HG03439 (cell line): ENCODE measurements around the gene CEACAM3.
"Not testable (repeated sequence)": the region's sequence is repeated elsewhere in the genome, so short reads cannot be mapped to it uniquely, and the experiment has no call there.

Source experiments
- ATAC-seq: cut with Tn5 transposase; IDR thresholded peaks from one replicate; pipeline ENCODE4 v1.9.1; 2021; ENCODE audit warnings: mild to moderate bottlenecking, moderate library complexity; ENCODE audit not compliant: unreplicated experiment

The CEACAM3 gene

DNA sequence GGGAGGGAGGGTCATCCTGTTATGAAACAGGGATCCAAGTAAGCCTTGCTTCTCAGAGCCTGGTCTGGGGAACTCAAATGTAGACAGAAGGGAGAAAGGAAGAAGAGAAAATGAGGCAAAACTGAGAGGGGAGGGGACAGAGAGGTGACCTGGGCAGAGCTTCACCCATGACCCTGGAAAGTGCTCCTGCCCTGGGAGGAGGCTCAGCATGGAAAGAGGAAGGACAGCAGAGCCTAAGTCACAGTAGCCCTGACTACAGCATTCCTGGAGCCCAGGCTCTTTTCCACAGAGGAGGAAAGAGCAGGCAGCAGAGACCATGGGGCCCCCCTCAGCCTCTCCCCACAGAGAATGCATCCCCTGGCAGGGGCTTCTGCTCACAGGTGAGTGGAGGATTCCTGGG lies at the start of gene CEACAM3:
Gene CEACAM3 (plus strand): TSS at position 226 of the 400 bp plus-strand sequence. CDS start 91 bp downstream, at position 317.
- ATAC-seq = no peak

GRCh38 chr19:41746593-41747227 lies 49.7 kb upstream of the CEACAM3 start:
- no peak for ATAC-seq

- ATAC-seq = no peak
Observed at GRCh38 chr19:41748012-41748411, 48.4 kb upstream of the CEACAM3 start.

- ATAC-seq = not testable (repeated sequence)
Observed at GRCh38 chr19:41750248-41751134, 45.9 kb upstream of the CEACAM3 start.

GRCh38 chr19:41753159-41753558 lies 43.2 kb upstream of the CEACAM3 start:
- no peak for ATAC-seq

DNA sequence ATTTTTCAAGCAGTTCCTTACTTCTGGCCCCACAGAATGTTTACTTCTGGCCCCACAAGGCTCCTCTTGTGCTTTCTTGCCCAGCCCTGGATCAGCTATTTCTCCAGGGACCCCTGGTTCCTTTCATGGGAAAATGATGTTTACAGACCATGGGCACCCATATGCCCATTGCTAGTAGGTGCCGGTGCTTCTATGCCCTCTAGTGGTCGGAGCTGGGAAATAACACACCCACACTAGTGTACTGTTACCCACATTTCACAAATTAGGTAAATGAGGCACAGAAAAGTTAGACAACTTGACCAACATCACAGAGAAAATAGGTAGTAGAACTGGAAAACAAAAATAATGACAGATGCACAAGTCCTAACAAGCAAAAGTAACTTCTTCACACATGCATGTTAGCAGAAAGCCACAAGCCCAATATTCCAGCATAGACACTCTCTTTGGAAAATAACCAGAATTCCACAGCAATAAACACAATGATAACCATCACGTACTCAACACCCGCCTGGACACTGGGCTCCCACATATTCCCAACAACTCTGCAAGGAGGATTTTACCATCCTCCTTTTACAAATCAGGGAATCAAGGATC lies 42.4 kb upstream of the CEACAM3 start:
- ATAC-seq = no peak

GRCh38 chr19:41755328-41755913 lies 41.0 kb upstream of the CEACAM3 start, which contains the start of gene CEACAM6:
CEACAM6 (plus strand) TSS chr19:41755530; CDS start chr19:41755639, 109 bp downstream.
- no peak for ATAC-seq

- ATAC-seq = no peak
Observed at GRCh38 chr19:41758846-41759245, 37.5 kb upstream of the CEACAM3 start.

GRCh38 chr19:41767115-41767514 lies 29.3 kb upstream of the CEACAM3 start:
- ATAC-seq = no peak

- not testable (repeated sequence) for ATAC-seq
Observed at GRCh38 chr19:41768105-41768504, 28.3 kb upstream of the CEACAM3 start.

DNA sequence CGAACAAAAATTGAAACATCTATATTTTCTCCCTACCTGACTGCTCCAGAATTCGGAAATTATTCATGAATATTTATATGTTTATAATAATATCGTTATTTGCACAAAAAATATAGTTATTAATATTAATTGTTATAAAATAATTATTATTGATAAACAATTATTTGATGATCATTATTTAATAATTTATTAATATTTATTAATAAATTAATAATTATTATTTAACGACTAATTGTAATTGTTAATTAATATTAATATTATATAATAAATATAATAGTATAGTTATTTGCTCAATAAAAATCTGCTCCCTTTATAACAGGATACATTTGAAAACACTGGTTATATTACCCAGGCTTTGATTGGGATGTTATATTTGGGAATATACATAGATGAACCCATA lies 26.8 kb upstream of the CEACAM3 start:
- ATAC-seq = no peak

DNA sequence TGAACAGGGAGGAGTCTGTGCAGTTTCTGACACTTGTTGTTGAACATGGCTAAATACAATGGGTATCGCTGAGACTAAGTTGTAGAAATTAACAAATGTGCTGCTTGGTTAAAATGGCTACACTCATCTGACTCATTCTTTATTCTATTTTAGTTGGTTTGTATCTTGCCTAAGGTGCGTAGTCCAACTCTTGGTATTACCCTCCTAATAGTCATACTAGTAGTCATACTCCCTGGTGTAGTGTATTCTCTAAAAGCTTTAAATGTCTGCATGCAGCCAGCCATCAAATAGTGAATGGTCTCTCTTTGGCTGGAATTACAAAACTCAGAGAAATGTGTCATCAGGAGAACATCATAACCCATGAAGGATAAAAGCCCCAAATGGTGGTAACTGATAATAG lies 25.0 kb upstream of the CEACAM3 start:
- ATAC-seq = no peak

DNA sequence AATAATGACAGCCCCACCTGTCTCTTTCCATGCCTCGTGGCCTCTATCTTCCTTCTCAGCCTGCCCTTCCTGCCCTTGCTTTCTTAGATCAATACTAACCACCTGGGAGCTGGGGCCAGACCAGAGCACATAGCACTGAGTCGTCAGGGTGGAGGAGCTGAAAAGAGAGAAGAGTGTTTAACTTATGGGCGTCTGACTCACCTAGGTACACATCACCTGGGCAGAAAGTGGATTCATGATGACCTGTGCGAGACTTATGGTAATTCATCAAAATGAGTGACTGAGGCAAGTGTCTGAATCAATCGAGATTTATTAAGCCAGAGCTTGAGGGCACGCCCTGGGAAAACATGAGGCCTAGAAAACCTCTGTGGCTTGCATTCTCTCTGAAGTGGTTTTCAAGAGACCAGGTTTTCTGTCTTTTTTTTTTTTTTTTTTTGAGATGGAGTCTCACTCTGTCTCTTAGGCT lies 21.8 kb upstream of the CEACAM3 start:
- ATAC-seq = no peak

GRCh38 chr19:41776700-41777099 lies 19.7 kb upstream of the CEACAM3 start:
- ATAC-seq = no peak

GRCh38 chr19:41783612-41784011 lies 12.8 kb upstream of the CEACAM3 start:
- ATAC-seq = no peak

GRCh38 chr19:41784312-41784711 lies 12.1 kb upstream of the CEACAM3 start:
- no peak for ATAC-seq

GRCh38 chr19:41784743-41785142 lies 11.6 kb upstream of the CEACAM3 start:
- ATAC-seq = no peak

DNA sequence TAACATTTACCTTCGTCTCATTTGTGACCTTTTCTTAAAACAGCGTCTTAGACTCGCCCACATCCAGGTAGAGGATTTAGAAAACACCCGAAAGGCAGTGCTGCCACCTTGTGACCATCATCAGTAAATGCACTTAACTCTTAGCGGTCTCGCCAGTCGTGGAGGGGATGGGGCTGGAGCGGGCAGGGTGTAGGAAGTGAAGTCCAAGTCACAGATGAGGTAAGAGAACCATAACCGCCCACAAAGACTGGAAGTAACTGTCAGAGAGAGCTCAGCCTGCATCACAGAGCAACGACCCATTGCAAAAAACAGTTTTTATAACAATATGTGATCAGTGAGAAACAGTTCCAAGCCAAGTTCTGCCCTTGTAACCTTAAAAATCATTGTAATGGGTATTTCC lies 10.7 kb upstream of the CEACAM3 start:
- no peak for ATAC-seq

GRCh38 chr19:41787055-41787454 lies 9.3 kb upstream of the CEACAM3 start:
- no peak for ATAC-seq

DNA sequence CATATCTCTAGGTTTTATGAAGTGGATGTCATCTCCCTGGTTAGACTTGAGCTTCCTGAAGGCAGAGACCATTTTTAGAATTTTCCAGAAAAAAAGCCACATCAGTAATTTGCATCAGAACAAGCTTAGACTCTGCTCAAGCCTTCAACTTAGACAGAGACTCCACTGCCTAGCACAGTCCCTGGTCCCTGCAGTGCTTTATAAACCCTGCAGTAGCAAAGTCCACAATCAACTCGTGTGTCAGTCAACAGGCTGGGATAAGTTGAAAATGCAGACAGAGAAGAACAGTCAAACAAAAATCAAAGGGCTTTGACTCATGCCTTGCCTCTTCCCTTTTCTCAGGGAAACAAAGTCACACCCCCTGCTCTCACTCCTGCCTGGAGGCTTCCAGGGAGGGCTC lies 7.9 kb upstream of the CEACAM3 start:
- ATAC-seq = not testable (repeated sequence)

- not testable (repeated sequence) for ATAC-seq
Observed at GRCh38 chr19:41789053-41789452, 7.3 kb upstream of the CEACAM3 start.
